HepG2 (cell line): Measurements from ENCODE around the gene DIMT1. TPM values are rescaled to one million over a fixed set of nuclear protein-coding genes. Genes with fewer than 3 reads are reported as not detected.

Source experiments
- CBX1 ChIP-seq: IDR thresholded peaks from one replicate; pipeline ENCODE4 v1.6.1; 2016; ENCODE audit warnings: antibody characterized with exemption, low read depth
- CEBPB ChIP-seq: IDR thresholded peaks from 2 replicates; pipeline ENCODE4 v1.6.1; 2011; ENCODE audit warnings: low read depth, low read length, improper control_type of control experiment, borderline replicate concordance
- CENPT ChIP-seq: sonication (generic); formaldehyde crosslinking; IDR thresholded peaks from 2 replicates; pipeline ENCODE4 v1.8.0; 2022; ENCODE audit warnings: low read depth, mild to moderate bottlenecking, moderate library complexity, missing genetic modification reagents
- GATA4 ChIP-seq: sonication (generic); IDR thresholded peaks from 2 replicates; pipeline ENCODE4 v1.6.1; 2016; ENCODE audit warnings: antibody characterized with exemption, low read depth, borderline replicate concordance
- GTF3A ChIP-seq: sonication (generic); formaldehyde crosslinking; conservative IDR thresholded peaks from 2 replicates; pipeline ENCODE4 v1.4.0; 2020; ENCODE audit warnings: mild to moderate bottlenecking, missing genetic modification reagents
- MATR3 ChIP-seq: sonication (generic); formaldehyde crosslinking; IDR thresholded peaks from 2 replicates; pipeline ENCODE4 v1.4.0; 2020; ENCODE audit warnings: missing genetic modification reagents
- NR1H2 ChIP-seq: sonication (generic); formaldehyde crosslinking; IDR thresholded peaks from 2 replicates; pipeline ENCODE4 v1.8.1; 2022; ENCODE audit warnings: low read depth, missing genetic modification reagents, borderline replicate concordance
- ONECUT2 ChIP-seq: sonication (generic); formaldehyde crosslinking; IDR thresholded peaks from 2 replicates; pipeline ENCODE4 v1.4.0; 2020; ENCODE audit warnings: missing genetic modification reagents
- PRDM4 ChIP-seq: sonication (generic); formaldehyde crosslinking; IDR thresholded peaks from 2 replicates; pipeline ENCODE4 v1.9.0; 2021; ENCODE audit warnings: missing genetic modification reagents, borderline replicate concordance
- PRPF4 ChIP-seq: fragments of 200-400 bp; formaldehyde crosslinking; IDR thresholded peaks from 2 replicates; pipeline ENCODE4 v1.6.1; 2016; ENCODE audit warnings: low read length, low read depth; ENCODE audit not compliant: poor library complexity, severe bottlenecking
- RCOR2 ChIP-seq: IDR thresholded peaks from 2 replicates; pipeline ENCODE4 v1.6.1; 2016; ENCODE audit warnings: missing biosample characterization, missing genetic modification reagents
- RXRB ChIP-seq: IDR thresholded peaks from 2 replicates; pipeline ENCODE4 v1.6.1; 2016; ENCODE audit warnings: borderline replicate concordance, missing genetic modification reagents, missing compliant biosample characterization
- SMAD3 ChIP-seq: sonication (generic); formaldehyde crosslinking; IDR thresholded peaks from 2 replicates; pipeline ENCODE4 v1.4.0; 2020; ENCODE audit warnings: missing genetic modification reagents
- SMYD3 ChIP-seq: sonication (generic); formaldehyde crosslinking; IDR thresholded peaks from 2 replicates; pipeline ENCODE4 v1.8.1; 2023; ENCODE audit warnings: mild to moderate bottlenecking, missing genetic modification reagents
- TBP ChIP-seq: sonication (generic); formaldehyde crosslinking; IDR thresholded peaks from 2 replicates; pipeline ENCODE4 v1.5.0; 2020; ENCODE audit warnings: missing genetic modification reagents
- TOE1 ChIP-seq: sonication (generic); formaldehyde crosslinking; IDR thresholded peaks from 2 replicates; pipeline ENCODE4 v1.4.0; 2020; ENCODE audit warnings: mild to moderate bottlenecking, missing genetic modification reagents
- ZC3H13 ChIP-seq: sonication (generic); formaldehyde crosslinking; IDR thresholded peaks from 2 replicates; pipeline ENCODE4 v1.8.1; 2023; ENCODE audit warnings: mild to moderate bottlenecking, missing genetic modification reagents, moderate library complexity
- ZNF20 ChIP-seq: sonication (generic); formaldehyde crosslinking; IDR thresholded peaks from 2 replicates; pipeline ENCODE4 v1.4.0; 2020; ENCODE audit warnings: mild to moderate bottlenecking, moderate library complexity, missing genetic modification reagents
- ZNF512B ChIP-seq: sonication (generic); formaldehyde crosslinking; IDR thresholded peaks from 2 replicates; pipeline ENCODE4 v1.5.1; 2020; ENCODE audit warnings: missing genetic modification reagents, mild to moderate bottlenecking, borderline replicate concordance
- ZSCAN9 ChIP-seq: IDR thresholded peaks from 2 replicates; pipeline ENCODE4 v1.6.1; 2016; ENCODE audit warnings: borderline replicate concordance
- polyA plus RNA-seq, 8 experiments: library from polyadenylated mRNA; depleted of rRNA in 3 of 8; stranded (reverse) in 7 of 8; unstranded in 1 of 8; fragments of >200 nt; fragmentation: Illumina TruSeq in 4 of 8; extraction: Trizol in 4 of 8; gene quantifications; 2 replicates each; pipeline versions ENCODE4 v1.2.1 to v1.2.3, GENCODE V29; 2011 to 2016; ENCODE audit warnings: low read depth in 4 of 8, missing spikeins in 1 of 8, mixed read lengths in 1 of 8; ENCODE audit not compliant: insufficient read depth in 1 of 8
- total RNA-seq, 5 experiments: library from RNA; depleted of rRNA; stranded (reverse); fragments of >200 nt; fragmentation: Illumina TruSeq; extraction: Trizol; gene quantifications; 2 replicates each; pipeline ENCODE4 v1.2.3, GENCODE V29; 2016; ENCODE audit warnings: low read depth in 1 of 5

DIMT1 gene
- total and polyA plus RNA-seq, 2 of the 13 experiments (the other 11 are each of a cell fraction or from before 2014, with no cell fraction given), result 16.1 to 35.2 TPM

- TF ChIP-seq GTF3A (CRISPR knock-in tag) (no peak), ZSCAN9 (CRISPR knock-in tag) (peak; percentile 91), RCOR2 (no peak), RXRB (CRISPR knock-in tag) (no peak; the same call in none of the 2 replicates), TBP (CRISPR knock-in tag) (no peak), ZNF512B (CRISPR knock-in tag) (no peak), GATA4 (peak; percentile 76; the same call in 1 of the 2 replicates), ZNF20 (CRISPR knock-in tag) (no peak), SMYD3 (CRISPR knock-in tag) (no peak), ZC3H13 (CRISPR knock-in tag) (peak; percentile 92), MATR3 (CRISPR knock-in tag) (no peak), PRPF4 (no peak), PRDM4 (CRISPR knock-in tag) (no peak), CENPT (CRISPR knock-in tag) (0 out of 2 replicates have a peak, but pooled peaks have one; percentile 64), CBX1 (peak; percentile 24), SMAD3 (CRISPR knock-in tag) (peak; percentile 56; the same call in 1 of the 2 replicates), NR1H2 (CRISPR knock-in tag) (peak; percentile 59; the same call in 1 of the 2 replicates), TOE1 (CRISPR knock-in tag) (peak; percentile 90; the same call in 1 of the 2 replicates), CEBPB (no peak), ONECUT2 (CRISPR knock-in tag) (no peak)
Observed at GRCh38 chr5:62403411-62404250, at the start of gene DIMT1 (continued).
